ENCODE data around the gene UBA52. TPM values are rescaled to one million over a fixed set of nuclear protein-coding genes. Genes with fewer than 3 reads are reported as not detected.

Gene UBA52
- total and polyA plus RNA-seq, 2 of the 13 experiments (the other 11 are each of a cell fraction or from before 2014, with no cell fraction given), result 959 to 1,782 TPM

GRCh38 chr19:18589380-18590272 lies 18.0 kb downstream of the UBA52 start (continued):
- TF ChIP-seq, protein P1, sequence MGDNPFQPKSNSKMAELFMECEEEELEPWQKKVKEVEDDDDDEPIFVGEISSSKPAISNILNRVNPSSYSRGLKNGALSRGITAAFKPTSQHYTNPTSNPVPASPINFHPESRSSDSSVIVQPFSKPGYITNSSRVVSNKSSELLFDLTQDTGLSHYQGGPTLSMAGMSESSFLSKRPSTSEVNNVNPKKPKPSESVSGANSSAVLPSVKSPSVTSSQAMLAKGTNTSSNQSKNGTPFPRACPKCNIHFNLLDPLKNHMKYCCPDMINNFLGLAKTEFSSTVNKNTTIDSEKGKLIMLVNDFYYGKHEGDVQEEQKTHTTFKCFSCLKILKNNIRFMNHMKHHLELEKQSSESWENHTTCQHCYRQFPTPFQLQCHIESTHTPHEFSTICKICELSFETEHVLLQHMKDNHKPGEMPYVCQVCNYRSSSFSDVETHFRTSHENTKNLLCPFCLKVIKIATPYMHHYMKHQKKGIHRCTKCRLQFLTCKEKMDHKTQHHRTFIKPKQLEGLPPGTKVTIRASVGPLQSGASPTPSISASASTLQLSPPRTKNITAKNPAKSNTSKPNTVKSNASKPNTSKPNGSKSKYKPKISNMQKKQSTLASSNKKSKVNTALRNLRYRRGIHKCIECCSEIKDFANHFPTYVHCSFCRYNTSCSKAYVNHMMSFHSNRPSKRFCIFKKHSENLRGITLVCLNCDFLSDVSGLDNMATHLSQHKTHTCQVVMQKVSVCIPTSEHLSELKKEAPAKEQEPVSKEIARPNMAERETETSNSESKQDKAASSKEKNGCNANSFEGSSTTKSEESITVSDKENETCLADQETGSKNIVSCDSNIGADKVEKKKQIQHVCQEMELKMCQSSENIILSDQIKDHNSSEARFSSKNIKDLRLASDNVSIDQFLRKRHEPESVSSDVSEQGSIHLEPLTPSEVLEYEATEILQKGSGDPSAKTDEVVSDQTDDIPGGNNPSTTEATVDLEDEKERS (CRISPR knock-in tag; IDR thresholded peaks at IDR 0.05), result no peak; the same call in 1 of the 2 replicates
- TF ChIP-seq, protein P2, sequence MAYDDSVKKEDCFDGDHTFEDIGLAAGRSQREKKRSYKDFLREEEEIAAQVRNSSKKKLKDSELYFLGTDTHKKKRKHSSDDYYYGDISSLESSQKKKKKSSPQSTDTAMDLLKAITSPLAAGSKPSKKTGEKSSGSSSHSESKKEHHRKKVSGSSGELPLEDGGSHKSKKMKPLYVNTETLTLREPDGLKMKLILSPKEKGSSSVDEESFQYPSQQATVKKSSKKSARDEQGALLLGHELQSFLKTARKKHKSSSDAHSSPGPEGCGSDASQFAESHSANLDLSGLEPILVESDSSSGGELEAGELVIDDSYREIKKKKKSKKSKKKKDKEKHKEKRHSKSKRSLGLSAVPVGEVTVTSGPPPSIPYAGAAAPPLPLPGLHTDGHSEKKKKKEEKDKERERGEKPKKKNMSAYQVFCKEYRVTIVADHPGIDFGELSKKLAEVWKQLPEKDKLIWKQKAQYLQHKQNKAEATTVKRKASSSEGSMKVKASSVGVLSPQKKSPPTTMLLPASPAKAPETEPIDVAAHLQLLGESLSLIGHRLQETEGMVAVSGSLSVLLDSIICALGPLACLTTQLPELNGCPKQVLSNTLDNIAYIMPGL (CRISPR knock-in tag; IDR thresholded peaks at IDR 0.05; ENCODE audit: borderline replicate concordance in 1 of 2, low read depth in 1 of 2), result peak in 1 of 2 experiments; percentile 8; a peak in 1 of 4 replicates
- TF ChIP-seq ZFP62 (CRISPR knock-in tag; IDR thresholded peaks at IDR 0.05) (no peak), NFRKB (IDR thresholded peaks at IDR 0.05) (no peak), MAX (IDR thresholded peaks at IDR 0.05) (peak; percentile 99), FUBP1 (CRISPR knock-in tag; IDR thresholded peaks at IDR 0.05; ENCODE audit: borderline replicate concordance) (no peak), ZSCAN30 (CRISPR knock-in tag; IDR thresholded peaks at IDR 0.05) (peak; percentile 84; the same call in 1 of the 2 replicates), SKI (IDR thresholded peaks at IDR 0.05; ENCODE audit: partially characterized antibody) (no peak), AGO2 (optimal IDR thresholded peaks at IDR 0.05; ENCODE audit: low read depth, low read length) (peak; percentile 92), GABPA (IDR thresholded peaks at IDR 0.05; ENCODE audit: low read depth, low read length) (no peak), GABPA (CRISPR knock-in tag; IDR thresholded peaks at IDR 0.05; ENCODE audit: low read depth) (no peak), PHF5A (CRISPR knock-in tag; IDR thresholded peaks at IDR 0.05; ENCODE audit: low read depth, unreplicated experiment) (no peak), ONECUT2 (CRISPR knock-in tag; IDR thresholded peaks at IDR 0.05) (no peak; the same call in 1 of the 2 replicates), MTERF4 (CRISPR knock-in tag; IDR thresholded peaks at IDR 0.05) (peak; percentile 98), DMAP1 (CRISPR knock-in tag; IDR thresholded peaks at IDR 0.05) (peak; percentile 73; the same call in 1 of the 2 replicates), SMC3 (IDR thresholded peaks at IDR 0.05; ENCODE audit: low read length) (no peak), SCMH1 (CRISPR knock-in tag; IDR thresholded peaks at IDR 0.05; ENCODE audit: borderline replicate concordance) (no peak), ZNF296 (CRISPR knock-in tag; conservative IDR thresholded peaks at IDR 0.05) (peak; percentile 92; the same call in 1 of the 2 replicates)
- TF ChIP-seq, protein P3, sequence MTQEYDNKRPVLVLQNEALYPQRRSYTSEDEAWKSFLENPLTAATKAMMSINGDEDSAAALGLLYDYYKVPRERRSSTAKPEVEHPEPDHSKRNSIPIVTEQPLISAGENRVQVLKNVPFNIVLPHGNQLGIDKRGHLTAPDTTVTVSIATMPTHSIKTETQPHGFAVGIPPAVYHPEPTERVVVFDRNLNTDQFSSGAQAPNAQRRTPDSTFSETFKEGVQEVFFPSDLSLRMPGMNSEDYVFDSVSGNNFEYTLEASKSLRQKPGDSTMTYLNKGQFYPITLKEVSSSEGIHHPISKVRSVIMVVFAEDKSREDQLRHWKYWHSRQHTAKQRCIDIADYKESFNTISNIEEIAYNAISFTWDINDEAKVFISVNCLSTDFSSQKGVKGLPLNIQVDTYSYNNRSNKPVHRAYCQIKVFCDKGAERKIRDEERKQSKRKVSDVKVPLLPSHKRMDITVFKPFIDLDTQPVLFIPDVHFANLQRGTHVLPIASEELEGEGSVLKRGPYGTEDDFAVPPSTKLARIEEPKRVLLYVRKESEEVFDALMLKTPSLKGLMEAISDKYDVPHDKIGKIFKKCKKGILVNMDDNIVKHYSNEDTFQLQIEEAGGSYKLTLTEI (CRISPR knock-in tag; conservative IDR thresholded peaks at IDR 0.05), result no peak
